DND-41 (cell line): ENCODE measurements around the gene ELP6.

ENCODE experiments used
- ATAC-seq: fragments of 200-7000 bp; cut with Tn5 transposase; 3 replicates; pipeline ENCODE4 v1.9.1; 2021; ENCODE audit warnings: low read depth; ENCODE audit not compliant: insufficient read depth
- DNase-seq: peaks from one replicate; pipeline ENCODE4 v3.0.0-alpha.2; 2020
- H2AFZ ChIP-seq: 2 replicates; pipeline ENCODE4 v1.6.0; 2012; ENCODE audit warnings: low read depth, low read length
- H3K27ac ChIP-seq: 2 replicates; pipeline ENCODE4 v1.5.1; 2012; ENCODE audit warnings: low read length, inconsistent platforms
- H3K27me3 ChIP-seq: fragments of 200-600 bp; sonication (generic); 2 replicates; pipeline ENCODE4 v1.6.0; 2012; ENCODE audit warnings: low read length, mild to moderate bottlenecking, inconsistent platforms; ENCODE audit not compliant: insufficient read depth, poor library complexity
- H3K36me3 ChIP-seq: 2 replicates; pipeline ENCODE4 v1.5.1; 2012; ENCODE audit warnings: low read length, inconsistent platforms; ENCODE audit not compliant: insufficient read depth
- H3K4me1 ChIP-seq: 2 replicates; pipeline ENCODE4 v1.5.1; 2012; ENCODE audit warnings: mild to moderate bottlenecking, low read length; ENCODE audit not compliant: insufficient read depth
- H3K4me2 ChIP-seq: 2 replicates; pipeline ENCODE4 v1.6.0; 2012; ENCODE audit warnings: mild to moderate bottlenecking, moderate library complexity, low read length, inconsistent platforms; ENCODE audit not compliant: insufficient read depth
- H3K4me3 ChIP-seq, 2 experiments: fragments of 200-600 bp in 1 of 2; shearing (Covaris generic) in 1 of 2; 2 replicates each; pipeline ENCODE4 v1.5.1; 2012 to 2016; ENCODE audit warnings: inconsistent platforms in 2 of 2, low read length in 2 of 2, mild to moderate bottlenecking in 2 of 2, low read depth in 1 of 2, moderate library complexity in 1 of 2
- H3K79me2 ChIP-seq: 2 replicates; pipeline ENCODE4 v1.6.0; 2012; ENCODE audit warnings: low read length, inconsistent platforms; ENCODE audit not compliant: insufficient read depth
- H3K9ac ChIP-seq: 2 replicates; pipeline ENCODE4 v1.6.0; 2012; ENCODE audit warnings: low read depth, mild to moderate bottlenecking, inconsistent platforms, low read length, moderate library complexity
- H3K9me3 ChIP-seq: 2 replicates; pipeline ENCODE4 v1.5.1; 2012; ENCODE audit warnings: low read length, moderate library complexity, mild to moderate bottlenecking, inconsistent platforms; ENCODE audit not compliant: insufficient read depth, severe bottlenecking
- H4K20me1 ChIP-seq: 2 replicates; pipeline ENCODE4 v1.6.0; 2012; ENCODE audit warnings: low read length; ENCODE audit not compliant: insufficient read depth
- EZH2 ChIP-seq: IDR thresholded peaks from 3 replicates; pipeline ENCODE4 v1.6.1; 2012; ENCODE audit warnings: borderline replicate concordance, low read depth, mild to moderate bottlenecking, moderate library complexity, low read length, inconsistent platforms; ENCODE audit not compliant: severe bottlenecking
- TF ChIP-seq, protein P1 (sequence below): IDR thresholded peaks from 2 replicates; pipeline ENCODE4 v1.5.1; 2012; ENCODE audit warnings: borderline replicate concordance, low read length, moderate library complexity, mild to moderate bottlenecking; ENCODE audit not compliant: poor library complexity, severe bottlenecking; ENCODE audit errors: extremely low read depth

The ELP6 gene, protein sequence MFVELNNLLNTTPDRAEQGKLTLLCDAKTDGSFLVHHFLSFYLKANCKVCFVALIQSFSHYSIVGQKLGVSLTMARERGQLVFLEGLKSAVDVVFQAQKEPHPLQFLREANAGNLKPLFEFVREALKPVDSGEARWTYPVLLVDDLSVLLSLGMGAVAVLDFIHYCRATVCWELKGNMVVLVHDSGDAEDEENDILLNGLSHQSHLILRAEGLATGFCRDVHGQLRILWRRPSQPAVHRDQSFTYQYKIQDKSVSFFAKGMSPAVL

DNA sequence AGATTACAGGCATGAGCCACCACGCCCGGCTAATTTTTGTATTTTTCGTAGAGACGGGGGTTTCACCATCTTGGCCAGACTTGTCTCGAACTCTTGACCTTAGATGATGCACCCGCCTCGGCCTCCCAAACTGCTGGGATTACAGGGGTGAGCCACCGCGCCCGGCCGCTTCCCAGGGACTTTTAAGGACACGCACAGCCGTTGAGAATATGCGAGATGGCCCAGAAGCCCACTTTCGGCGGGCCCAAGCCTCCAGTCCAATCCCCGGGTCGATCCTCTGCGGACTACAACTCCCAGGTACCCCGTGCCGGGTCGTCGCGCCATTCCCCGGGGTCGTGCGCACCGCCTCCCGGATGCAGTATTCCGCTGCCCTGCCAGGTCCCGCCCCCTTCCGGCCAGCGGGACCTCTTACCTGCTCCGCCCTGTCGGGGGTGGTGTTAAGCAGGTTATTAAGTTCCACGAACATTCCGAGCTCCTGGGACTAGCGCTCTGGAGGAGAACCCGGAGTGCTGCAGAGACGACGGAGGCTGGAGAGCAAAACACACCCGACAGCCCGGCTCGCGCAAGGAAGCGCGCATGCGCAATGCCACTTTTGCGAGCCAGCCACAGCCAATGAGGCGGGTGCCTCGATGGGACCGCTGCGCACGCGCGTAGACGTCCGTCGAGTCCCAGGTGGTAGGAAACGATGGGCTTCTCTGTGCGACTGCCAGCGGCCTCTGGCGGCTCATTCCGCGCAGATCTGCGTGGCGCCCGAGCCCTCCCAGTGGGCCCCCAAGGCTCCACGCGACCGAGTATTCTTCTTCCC lies at the start of gene ELP6:
Gene ELP6, minus strand, starts transcription at position 588 of the 805 bp plus-strand sequence. Its CDS starts 122 bp downstream, at position 466.
- H3K9me3 ChIP-seq: no peaks in the 10 kb centered on the region
- H3K79me2 ChIP-seq: peaks cover 42% of the 10 kb centered on the region
- H3K4me2 ChIP-seq: peak within 1 kb of the TSS; percentile 84
- peak within 1 kb of the TSS; percentile 82 for H2AFZ ChIP-seq
- H3K27ac ChIP-seq: peak within 1 kb of the TSS; percentile 96
- peaks cover 33% of the 10 kb centered on the region for H3K36me3 ChIP-seq
- peaks cover 23% of the 10 kb centered on the region for H3K4me1 ChIP-seq
- H3K4me3 ChIP-seq: peak within 1 kb of the TSS; percentile 99
- TF ChIP-seq, protein P1, sequence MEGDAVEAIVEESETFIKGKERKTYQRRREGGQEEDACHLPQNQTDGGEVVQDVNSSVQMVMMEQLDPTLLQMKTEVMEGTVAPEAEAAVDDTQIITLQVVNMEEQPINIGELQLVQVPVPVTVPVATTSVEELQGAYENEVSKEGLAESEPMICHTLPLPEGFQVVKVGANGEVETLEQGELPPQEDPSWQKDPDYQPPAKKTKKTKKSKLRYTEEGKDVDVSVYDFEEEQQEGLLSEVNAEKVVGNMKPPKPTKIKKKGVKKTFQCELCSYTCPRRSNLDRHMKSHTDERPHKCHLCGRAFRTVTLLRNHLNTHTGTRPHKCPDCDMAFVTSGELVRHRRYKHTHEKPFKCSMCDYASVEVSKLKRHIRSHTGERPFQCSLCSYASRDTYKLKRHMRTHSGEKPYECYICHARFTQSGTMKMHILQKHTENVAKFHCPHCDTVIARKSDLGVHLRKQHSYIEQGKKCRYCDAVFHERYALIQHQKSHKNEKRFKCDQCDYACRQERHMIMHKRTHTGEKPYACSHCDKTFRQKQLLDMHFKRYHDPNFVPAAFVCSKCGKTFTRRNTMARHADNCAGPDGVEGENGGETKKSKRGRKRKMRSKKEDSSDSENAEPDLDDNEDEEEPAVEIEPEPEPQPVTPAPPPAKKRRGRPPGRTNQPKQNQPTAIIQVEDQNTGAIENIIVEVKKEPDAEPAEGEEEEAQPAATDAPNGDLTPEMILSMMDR: peak; percentile 75
- no peak for TF ChIP-seq EZH2
- peak within 1 kb of the TSS; percentile 71 for H3K9ac ChIP-seq
- peak; percentile 98 for DNase-seq
- ATAC-seq: peak; percentile 96
- H4K20me1 ChIP-seq: 0 out of 2 replicates have a peak, but pooled peaks cover 3% of the 10 kb centered on the region
- H3K27me3 ChIP-seq: no peaks in the 10 kb centered on the region

DNA sequence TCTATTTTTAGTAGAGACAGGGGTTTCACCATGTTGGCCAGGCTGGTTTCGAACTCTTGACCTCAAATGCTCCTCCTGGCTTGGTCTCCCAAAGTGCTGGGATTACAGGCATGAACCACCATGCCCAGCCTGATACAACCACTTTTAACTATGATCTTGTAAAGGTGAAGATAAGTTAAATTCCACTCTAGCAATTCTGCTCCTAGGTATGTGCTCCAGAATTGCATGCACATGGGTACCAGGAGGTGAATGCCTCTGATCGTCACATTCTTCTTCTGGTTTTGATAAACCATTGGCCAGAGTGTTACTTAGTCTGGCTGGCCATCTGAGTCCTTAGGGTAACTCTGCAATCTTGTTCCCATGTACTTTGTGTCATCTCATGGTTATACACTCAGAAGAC lies 42.8 kb upstream of the ELP6 start:
- Histone ChIP-seq H3K79me2 (no peaks in the 10 kb centered on the region), H3K27me3 (no peaks in the 10 kb centered on the region), H3K4me2 (no peak overlapping the region), H3K27ac (no peak overlapping the region), H3K9ac (no peak overlapping the region), H3K9me3 (no peaks in the 10 kb centered on the region), H3K4me3 (no peak overlapping the region), H4K20me1 (no peaks in the 10 kb centered on the region), H3K4me1 (no peaks in the 10 kb centered on the region), H2AFZ (no peak overlapping the region), H3K36me3 (no peaks in the 10 kb centered on the region)
- ATAC-seq (no peak), DNase-seq (no peak)
- TF ChIP-seq EZH2: no peak
- TF ChIP-seq, protein P1: no peak

DNA sequence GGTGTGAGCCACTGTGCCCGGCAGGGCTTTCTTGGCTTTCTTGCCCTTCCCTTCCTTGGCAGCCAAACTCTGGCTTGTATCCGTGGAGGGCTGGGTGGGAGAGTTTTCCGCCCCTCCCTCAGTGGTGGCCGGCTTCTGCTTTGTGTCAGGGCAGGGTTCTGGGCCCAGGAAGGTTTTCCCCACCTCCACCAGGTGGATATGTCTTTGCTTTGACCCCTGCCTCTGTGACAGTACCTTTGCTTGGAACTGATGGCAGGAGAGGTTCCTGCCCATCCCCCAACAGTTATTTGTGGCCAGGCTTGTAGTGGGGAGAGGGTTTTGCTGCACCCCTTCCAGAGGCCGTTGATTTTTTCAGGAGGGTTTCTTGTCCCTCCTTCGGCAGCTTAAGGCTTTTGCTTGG lies 40.8 kb upstream of the ELP6 start:
- no peak for TF ChIP-seq EZH2
- TF ChIP-seq, protein P1: no peak
- Histone ChIP-seq H3K79me2 (no peaks in the 10 kb centered on the region), H3K27ac (no peak overlapping the region), H3K4me2 (no peak overlapping the region), H3K4me3 (no peak overlapping the region), H3K36me3 (no peaks in the 10 kb centered on the region), H3K4me1 (no peaks in the 10 kb centered on the region), H3K9me3 (no peaks in the 10 kb centered on the region), H4K20me1 (no peaks in the 10 kb centered on the region), H3K9ac (no peak overlapping the region), H3K27me3 (no peaks in the 10 kb centered on the region), H2AFZ (no peak overlapping the region)
- DNase-seq (no peak), ATAC-seq (no peak)
